Left cardiac atrium (tissue), 4 donors: ENCODE data around the gene JADE2. TPM values are rescaled to one million over a fixed set of nuclear protein-coding genes. Genes with fewer than 3 reads are reported as not detected.
"Not testable (repeated sequence)": the region's sequence is repeated elsewhere in the genome, so short reads cannot be mapped to it uniquely, and the experiment has no call there.

Experiments
- ATAC-seq, 2 donors: fragments of 200-7000 bp; cut with Tn5 transposase; one replicate each; pipeline ENCODE4 v1.9.1; 2020; ENCODE audit warnings: mild to moderate bottlenecking in 2 of 2, moderate library complexity in 2 of 2
- DNase-seq: peaks from one replicate; pipeline ENCODE4 v3.0.0-alpha.2; 2020
- intact Hi-C, 2 donors: fragments of 100-400 bp; cut with DNase I; formaldehyde crosslinking; loops; one replicate each; pipeline versions ENCODE4 v1.14.1 to v1.15.1; 2022 to 2023
- total RNA-seq, 2 donors: library from RNA; stranded (reverse); fragmentation: NEBNext Ultra II Directional; extraction: Animal tissue kit (Norgen Biotek cat#: 25700); gene quantifications; one replicate each; pipeline ENCODE4 v1.2.1, GENCODE V29; 2021
- donor health status: DM: no; HTN: yes; CAD: no.
- donor health status: DM: no; HTN: yes; CAD: no; lungs with severe emphysema.
- donor health status: DM: yes; HTN: yes; CAD: no.
- donor health status: Dilated cardiomyopathy.

JADE2 gene
- total RNA-seq, 2 donors from 2014 or later: 34.7 to 49.0 TPM

DNA sequence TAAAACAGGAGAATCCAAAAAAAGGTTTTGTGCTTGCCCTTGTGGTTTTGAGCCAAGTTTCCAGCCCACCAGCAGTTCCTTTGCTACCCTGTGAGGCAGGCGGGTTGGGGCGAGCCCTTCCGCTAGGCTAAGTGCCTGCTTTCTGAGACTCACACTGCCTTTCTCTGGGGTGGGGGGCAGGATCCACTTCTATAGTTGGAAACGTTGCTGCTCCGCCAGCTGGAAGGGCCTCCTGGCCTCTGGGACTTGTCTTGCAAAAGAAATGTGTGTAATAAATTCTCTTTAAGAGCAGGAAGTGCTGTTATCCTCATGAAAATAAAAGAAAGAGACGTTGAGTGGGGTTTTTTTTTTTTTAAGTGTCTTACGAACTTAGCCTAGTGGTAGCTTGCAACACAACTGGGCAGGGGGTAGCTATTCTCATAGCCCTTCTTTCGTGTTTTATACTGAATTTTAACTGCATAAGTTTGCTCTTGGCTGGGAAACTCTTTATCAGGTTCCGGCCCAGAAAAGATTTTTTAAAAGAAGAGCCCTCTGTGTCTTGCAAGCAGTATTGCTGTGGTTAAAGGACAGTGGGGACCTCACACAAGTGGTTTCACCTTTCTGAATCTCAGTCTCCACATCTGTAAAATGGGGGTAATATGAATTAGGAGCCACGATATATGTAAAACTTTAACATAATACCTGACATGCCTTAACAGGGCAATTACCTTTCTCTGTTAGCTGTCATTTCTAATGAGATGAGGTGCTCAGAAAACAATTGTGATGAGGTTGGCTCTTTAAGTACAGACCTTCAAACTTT lies 19.8 kb downstream of the JADE2 start:
- DNase-seq (peak; percentile 90), ATAC-seq (peak; percentile 63 to 70)
- intact Hi-C loops: no loop called here

GRCh38 chr5:134547066-134547465 lies 21.6 kb downstream of the JADE2 start:
- DNase-seq (no peak), ATAC-seq (no peak)
- intact Hi-C loops: no loop called here

DNA sequence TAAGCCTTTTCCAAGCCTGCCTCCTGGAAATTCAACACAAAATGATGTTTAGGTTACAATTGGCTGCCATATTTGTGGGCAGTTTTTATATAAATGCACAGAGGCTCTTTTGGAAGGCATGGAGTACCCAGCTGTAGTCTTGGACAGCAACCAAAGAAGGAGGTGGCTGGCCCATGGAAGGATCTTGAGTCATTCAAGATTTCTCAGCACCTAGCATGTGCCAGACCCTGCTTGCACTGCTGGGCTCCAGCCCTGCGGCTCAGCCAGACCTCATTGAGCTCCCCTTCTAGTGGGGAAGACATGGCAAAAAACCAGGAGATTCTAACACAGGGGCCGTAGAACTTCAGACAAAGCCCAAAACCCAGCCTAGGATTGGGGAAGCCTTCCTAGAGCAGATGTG lies 22.1 kb downstream of the JADE2 start:
- intact Hi-C loops: no loop called here
- DNase-seq: peak; percentile 62
- peak; percentile 56 to 78 for ATAC-seq

DNA sequence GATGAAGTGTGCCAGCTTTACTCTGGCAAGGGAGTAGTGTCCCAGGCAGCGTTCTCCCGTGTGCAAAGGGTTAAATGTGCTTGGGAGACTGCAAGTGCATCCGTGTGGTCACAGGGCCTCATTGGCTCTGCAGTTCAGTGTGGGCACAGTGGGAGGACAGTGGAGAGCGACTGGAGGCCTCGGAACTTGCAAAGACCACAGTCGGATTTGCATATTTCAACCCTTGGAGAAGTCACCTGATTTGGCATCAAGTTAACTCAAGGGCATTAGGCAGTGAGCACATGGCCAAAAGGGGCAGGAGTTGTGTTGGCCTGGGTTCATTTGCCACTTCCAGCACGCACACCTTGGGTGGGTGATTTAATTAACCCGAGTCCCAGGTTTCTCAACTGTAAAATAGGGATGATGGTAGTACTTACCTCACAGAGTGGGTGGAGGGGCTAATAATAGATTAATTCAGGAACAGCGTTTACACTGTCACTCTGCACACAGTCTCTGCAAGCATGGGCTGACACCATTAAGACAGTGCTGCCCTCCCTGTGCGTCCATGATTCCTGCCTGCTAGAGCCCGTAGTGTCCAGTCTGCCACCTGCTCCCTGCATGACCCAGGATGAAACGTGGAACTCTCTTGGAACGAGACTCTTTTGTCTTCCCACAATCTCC lies 22.7 kb downstream of the JADE2 start:
- ATAC-seq: peak in 1 of 2 donors; percentile 20

GRCh38 chr5:134549714-134550113 lies 24.2 kb downstream of the JADE2 start:
- ATAC-seq (no peak), DNase-seq (no peak)
- intact Hi-C loops: no loop called here

More for the DNA sequence above, 22.7 kb downstream of the JADE2 start:
- intact Hi-C loops: no loop called here
- DNase-seq: no peak

- ATAC-seq (no peak), DNase-seq (no peak)
- intact Hi-C loops: no loop called here
Observed at GRCh38 chr5:134550271-134551214, 25.1 kb downstream of the JADE2 start.

DNA sequence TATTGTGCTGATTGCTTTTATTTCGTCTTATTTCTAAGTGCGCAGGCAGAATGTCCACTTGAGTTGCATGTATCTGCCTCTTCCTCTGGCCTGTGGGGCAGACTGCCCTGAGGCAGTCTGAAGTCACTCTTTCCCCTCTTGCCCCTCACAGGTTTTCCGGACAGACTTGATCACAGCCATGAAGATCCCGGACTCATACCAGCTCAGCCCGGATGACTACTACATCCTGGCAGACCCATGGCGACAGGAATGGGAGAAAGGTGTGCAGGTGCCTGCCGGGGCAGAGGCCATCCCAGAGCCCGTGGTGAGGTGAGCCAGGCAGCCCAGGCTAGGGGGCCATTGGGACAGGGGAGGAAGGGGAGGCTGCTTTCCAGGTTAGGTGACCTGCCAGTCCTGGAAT lies 26.4 kb downstream of the JADE2 start:
- intact Hi-C loops: no loop called here
- no peak for DNase-seq
- ATAC-seq: no peak

GRCh38 chr5:134552301-134552700 lies 26.8 kb downstream of the JADE2 start:
- intact Hi-C loops: no loop called here
- ATAC-seq (peak; percentile 24 to 70), DNase-seq (peak; percentile 94)

DNA sequence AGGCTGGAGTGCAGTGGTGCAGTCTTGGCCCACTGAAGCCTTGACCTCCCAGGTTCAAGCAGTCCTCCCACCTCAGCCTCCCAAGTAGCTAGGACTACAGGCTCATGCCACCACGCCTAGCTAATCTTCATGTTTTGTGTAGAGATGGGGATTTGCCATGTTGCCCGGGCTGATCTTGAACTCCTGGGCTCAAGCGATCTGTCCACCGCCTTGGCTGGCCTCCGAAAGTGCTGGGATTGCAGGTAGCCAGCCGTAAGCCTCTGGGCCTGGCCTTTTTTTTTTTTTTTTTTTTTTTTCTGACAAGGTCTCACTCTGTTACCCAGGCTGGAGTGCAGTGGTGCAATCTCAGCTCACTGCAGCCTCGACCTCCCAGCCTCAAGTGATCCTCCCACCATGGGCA lies 27.2 kb downstream of the JADE2 start:
- intact Hi-C loops, DNase-seq, ATAC-seq: not testable (repeated sequence)

- intact Hi-C loops: no loop called here
- DNase-seq: no peak
- peak in 1 of 2 donors; percentile 64 for ATAC-seq
Observed at GRCh38 chr5:134553821-134554267, 28.4 kb downstream of the JADE2 start.

GRCh38 chr5:134554319-134555222 lies 29.1 kb downstream of the JADE2 start:
- peak; percentile 78 to 89 for ATAC-seq
- intact Hi-C loops: no loop called here
- DNase-seq: peak; percentile 87

GRCh38 chr5:134555223-134555889 lies 29.9 kb downstream of the JADE2 start:
- ATAC-seq: no peak
- no peak for DNase-seq
- intact Hi-C loops: no loop called here

DNA sequence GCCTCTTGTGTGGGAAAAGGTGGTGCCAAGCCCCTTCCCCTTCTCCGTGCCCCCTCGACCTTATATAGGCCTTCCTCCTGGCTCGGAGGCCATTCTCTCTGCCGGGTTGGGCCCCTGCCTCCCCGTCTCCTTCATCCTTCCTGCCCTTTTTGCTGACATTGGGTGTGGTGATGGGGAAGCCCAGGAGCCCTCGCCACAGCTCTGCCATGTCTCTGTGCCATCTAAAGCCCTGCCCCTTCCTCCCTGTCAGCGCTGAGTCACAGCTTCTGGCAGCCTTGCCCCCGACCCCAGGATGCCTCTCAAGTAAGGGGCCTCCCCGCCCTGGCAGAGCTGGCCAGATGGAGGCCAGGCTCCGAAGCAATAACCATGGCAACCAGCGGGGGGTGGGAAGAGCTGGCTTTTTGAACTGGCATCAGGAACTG lies 30.4 kb downstream of the JADE2 start:
- peak; percentile 82 for DNase-seq
- ATAC-seq: peak; percentile 10 to 43
- intact Hi-C loops: no loop called here

DNA sequence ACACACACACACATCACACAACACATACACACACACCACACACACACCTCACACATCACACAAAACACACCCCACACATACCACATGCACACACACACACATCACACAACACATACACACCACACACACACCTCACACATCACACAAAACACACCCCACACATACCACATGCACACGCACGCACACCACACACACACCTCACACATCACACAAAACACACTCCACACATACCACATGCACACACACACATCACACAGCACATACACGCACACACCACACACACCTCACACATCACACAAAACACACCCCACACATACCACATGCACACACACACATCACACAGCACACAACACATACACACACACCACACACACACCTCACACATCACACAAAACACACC lies 31.1 kb downstream of the JADE2 start:
- DNase-seq, ATAC-seq, intact Hi-C loops: not testable (repeated sequence)

DNA sequence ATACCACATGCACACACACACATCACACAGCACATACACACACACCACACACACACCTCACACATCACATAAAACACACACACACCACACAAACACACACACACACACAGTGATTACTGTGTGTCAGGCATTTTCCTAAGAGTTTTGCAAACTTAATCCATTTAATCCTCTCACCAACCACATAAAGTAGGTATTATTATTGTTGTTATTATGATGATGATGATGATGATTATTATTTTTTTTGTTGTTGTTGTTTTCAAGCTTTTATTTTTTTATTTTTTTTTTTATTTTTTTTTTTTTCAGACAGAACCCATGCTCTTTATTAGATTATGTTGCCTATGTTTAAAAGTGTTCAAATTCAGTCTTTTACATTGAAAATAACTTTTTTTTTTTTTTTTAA lies 31.5 kb downstream of the JADE2 start:
- DNase-seq (no peak), ATAC-seq (no peak)
- intact Hi-C loops: no loop called here

DNA sequence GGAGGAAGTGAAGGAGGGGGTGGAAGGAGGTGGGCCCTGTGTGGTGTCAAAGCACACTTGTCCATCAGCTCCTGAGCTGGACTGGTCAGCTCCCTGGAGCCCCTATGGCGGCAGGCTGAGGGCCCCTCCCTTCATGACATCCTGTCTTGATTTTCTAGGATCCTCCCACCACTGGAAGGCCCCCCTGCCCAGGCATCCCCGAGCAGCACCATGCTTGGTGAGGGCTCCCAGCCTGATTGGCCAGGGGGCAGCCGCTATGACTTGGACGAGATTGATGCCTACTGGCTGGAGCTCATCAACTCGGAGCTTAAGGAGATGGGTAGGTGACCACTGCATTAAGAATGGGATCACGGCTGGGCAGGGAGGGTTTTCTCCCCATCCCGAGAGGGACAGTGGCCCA lies 34.2 kb downstream of the JADE2 start:
- intact Hi-C loops: no loop called here
- ATAC-seq: no peak
- DNase-seq: no peak

GRCh38 chr5:134560698-134561097 lies 35.2 kb downstream of the JADE2 start:
- ATAC-seq (no peak), DNase-seq (no peak)
- intact Hi-C loops: no loop called here

- intact Hi-C loops: no loop called here
- ATAC-seq (peak; percentile 67 to 73), DNase-seq (peak; percentile 87)
Observed at GRCh38 chr5:134561871-134562296, 36.4 kb downstream of the JADE2 start.
